Tibial artery (tissue), 4 donors: Measurements from ENCODE around the gene FAAH.

Experiments used
- DNase-seq, 2 donors: peaks; one replicate each; pipeline ENCODE4 v3.0.0-alpha.2; 2019
- H3K27ac ChIP-seq, 2 donors: fragments of 200-600 bp; sonication (generic) in 1 of 2; 1 replicate in 1 of 2; 2 replicates in 1 of 2; pipeline ENCODE4 v1.5.1; 2018 to 2019; ENCODE audit warnings: mild to moderate bottlenecking in 1 of 2
- H3K27me3 ChIP-seq, 2 donors: fragments of 200-600 bp; sonication (generic) in 1 of 2; one replicate each; pipeline versions ENCODE4 v1.5.1 to v1.6.0; 2016 to 2019
- H3K36me3 ChIP-seq, 3 donors: fragments of 200-600 bp; sonication (generic) in 2 of 3; one replicate each; pipeline ENCODE4 v1.5.1; 2016 to 2019; ENCODE audit warnings: mild to moderate bottlenecking in 2 of 3
- H3K4me1 ChIP-seq, 4 donors: fragments of 200-600 bp; sonication (generic) in 2 of 4; 1 replicate in 3 of 4; 2 replicates in 1 of 4; pipeline ENCODE4 v1.5.1; 2016 to 2019
- H3K4me3 ChIP-seq, 2 donors: fragments of 200-600 bp; sonication (generic) in 1 of 2; 1 replicate in 1 of 2; 2 replicates in 1 of 2; pipeline ENCODE4 v1.5.1; 2018 to 2019; ENCODE audit warnings: mild to moderate bottlenecking in 2 of 2
- H3K9me3 ChIP-seq, 3 donors: fragments of 200-600 bp; sonication (generic) in 1 of 3; one replicate each; pipeline ENCODE4 v1.5.1; 2016 to 2019
- CTCF ChIP-seq, 2 experiments: fragments of 200-600 bp in 1 of 2; fragments of 450-650 bp in 1 of 2; IDR thresholded peaks; one replicate each; pipeline ENCODE4 v1.5.1; 2017 to 2019; ENCODE audit warnings: antibody characterized with exemption in 2 of 2, mild to moderate bottlenecking in 1 of 2, moderate library complexity in 1 of 2
- intact Hi-C: fragments of 100-400 bp; cut with DNase I; formaldehyde crosslinking; loops from one replicate; pipeline ENCODE4 v1.15.0; 2023; ENCODE audit warnings: low total_unique reads

The FAAH gene

DNA sequence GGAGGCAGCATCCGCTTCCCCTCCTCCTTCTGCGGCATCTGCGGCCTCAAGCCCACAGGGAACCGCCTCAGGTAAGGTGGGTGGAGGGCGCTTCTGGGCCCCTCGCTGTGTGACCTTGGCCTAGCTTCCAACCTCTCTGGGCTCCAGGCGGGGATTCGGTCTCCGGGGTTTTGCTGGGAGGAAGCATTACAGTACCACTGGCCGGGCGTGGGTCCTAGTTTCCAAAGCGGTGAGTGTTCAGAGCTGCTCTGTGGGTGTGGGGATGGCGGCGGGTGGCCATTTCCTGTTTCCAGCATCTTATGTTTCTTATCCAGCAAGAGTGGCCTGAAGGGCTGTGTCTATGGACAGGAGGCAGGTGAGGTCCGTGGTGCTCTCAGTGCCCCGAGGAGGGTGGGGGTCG lies 11.6 kb downstream of the FAAH start:
- Histone ChIP-seq H3K9me3 (no peaks in the 10 kb centered on the region), H3K27ac (no peak overlapping the region), H3K27me3 (no peaks in the 10 kb centered on the region), H3K36me3 (peaks cover 0 to 28% (median 0%) of the 10 kb centered on the region in 3 donors), H3K4me3 (no peak overlapping the region), H3K4me1 (peaks cover 0 to 25% (median 15%) of the 10 kb centered on the region in 4 donors)
- no peak for DNase-seq
- TF ChIP-seq CTCF (IDR thresholded peaks at IDR 0.05), result no peak
- intact Hi-C loops, result loop anchor here (1.0 to 2.0 kb wide), 2 partner anchors 123 to 319 kb away; no protein-coding TSS in a partner anchor

DNA sequence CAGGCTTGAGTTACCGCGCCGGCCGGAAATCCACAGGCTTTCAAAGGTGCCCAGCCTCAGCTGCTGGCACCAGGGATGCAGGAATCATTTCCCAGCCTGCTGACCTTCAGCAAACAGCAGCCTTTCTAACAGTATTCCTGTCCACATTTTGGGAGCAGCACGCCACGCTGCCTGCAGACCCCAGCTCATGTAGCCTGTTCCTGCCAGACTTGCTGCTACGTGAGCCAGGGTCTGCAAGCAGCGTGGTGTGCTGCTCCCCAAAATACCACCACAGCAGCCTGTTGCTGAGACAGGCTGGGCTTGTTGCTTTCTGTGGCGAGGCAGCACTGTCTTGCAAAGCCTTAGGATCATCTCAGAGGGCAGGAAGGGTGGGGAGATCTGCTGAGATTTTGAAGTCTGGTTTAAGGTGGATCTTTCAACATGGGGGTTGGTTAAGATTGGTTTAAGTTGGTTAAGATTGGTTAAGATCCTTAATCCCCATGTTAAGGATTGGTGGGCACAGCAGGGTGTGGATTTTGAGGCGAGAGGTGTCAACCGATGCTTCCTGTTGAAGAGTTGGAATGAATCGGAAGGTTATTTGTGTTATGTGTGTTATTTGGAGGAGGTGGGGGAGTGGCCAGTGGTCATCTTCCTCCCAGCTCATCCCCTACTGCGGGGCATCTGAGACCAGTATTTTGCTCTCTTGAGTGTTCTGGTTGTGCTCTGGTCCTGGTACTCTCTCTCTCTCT lies 12.9 kb downstream of the FAAH start:
- Histone ChIP-seq H3K4me3 (peak overlapping the region; percentile 30 to 31), H3K9me3 (no peaks in the 10 kb centered on the region), H3K27me3 (no peaks in the 10 kb centered on the region), H3K36me3 (peaks cover 0 to 38% (median 0%) of the 10 kb centered on the region in 3 donors), H3K27ac (no peak overlapping the region), H3K4me1 (peaks cover 0 to 20% (median 10%) of the 10 kb centered on the region in 4 donors)
- intact Hi-C loops, result loop anchor here (1.0 kb wide), 1 partner anchor 121 kb away; no protein-coding TSS in a partner anchor
- no peak for DNase-seq
- no peak for TF ChIP-seq CTCF (IDR thresholded peaks at IDR 0.05)

GRCh38 chr1:46407636-46408035 lies 13.5 kb downstream of the FAAH start:
- H3K36me3 ChIP-seq, result peaks cover 0 to 43% (median 0%) of the 10 kb centered on the region in 3 donors
- H3K27ac ChIP-seq, result no peak overlapping the region
- no peaks in the 10 kb centered on the region for H3K27me3 ChIP-seq
- intact Hi-C loops, result no loop called here
- no peak for TF ChIP-seq CTCF (IDR thresholded peaks at IDR 0.05)
- peaks cover 0 to 15% (median 7%) of the 10 kb centered on the region in 4 donors for H3K4me1 ChIP-seq
- no peak for DNase-seq
- no peak overlapping the region for H3K4me3 ChIP-seq
- no peaks in the 10 kb centered on the region for H3K9me3 ChIP-seq

GRCh38 chr1:46408356-46409062 lies 14.4 kb downstream of the FAAH start:
- Histone ChIP-seq H3K36me3 (peaks cover 0 to 52% (median 0%) of the 10 kb centered on the region in 3 donors), H3K27me3 (no peaks in the 10 kb centered on the region), H3K4me1 (peaks cover 0 to 11% (median 4%) of the 10 kb centered on the region in 4 donors), H3K4me3 (no peak overlapping the region), H3K9me3 (no peaks in the 10 kb centered on the region), H3K27ac (no peak overlapping the region)
- DNase-seq, result no peak
- intact Hi-C loops, result no loop called here
- no peak for TF ChIP-seq CTCF (IDR thresholded peaks at IDR 0.05)

- intact Hi-C loops, result no loop called here
- no peak for DNase-seq
- H3K36me3 ChIP-seq, result peaks cover 0 to 57% (median 0%) of the 10 kb centered on the region in 3 donors
- no peaks in the 10 kb centered on the region for H3K9me3 ChIP-seq
- H3K4me1 ChIP-seq, result peaks cover 0 to 11% (median 4%) of the 10 kb centered on the region in 4 donors
- H3K27ac ChIP-seq, result no peak overlapping the region
- TF ChIP-seq CTCF (IDR thresholded peaks at IDR 0.05), result no peak
- no peaks in the 10 kb centered on the region for H3K27me3 ChIP-seq
- no peak overlapping the region for H3K4me3 ChIP-seq
Observed at GRCh38 chr1:46409063-46409372, 14.9 kb downstream of the FAAH start.
